SK-N-SH treated with all-trans-retinoic acid at 6 μM for 48 hours (cell line): ENCODE measurements around the gene TMEM190.

Source experiments
- BACH2 ChIP-seq: fragments of 250-450 bp; sonication (Bioruptor Pico); IDR thresholded peaks from 2 replicates; pipeline ENCODE4 v1.9.0; 2021; ENCODE audit warnings: mild to moderate bottlenecking, borderline replicate concordance
- GLIS3 ChIP-seq: fragments of 250-450 bp; sonication (Bioruptor Pico); IDR thresholded peaks from 2 replicates; pipeline ENCODE4 v1.5.0; 2020; ENCODE audit warnings: mild to moderate bottlenecking, moderate library complexity
- RARB ChIP-seq: fragments of 250-450 bp; sonication (Bioruptor Pico); IDR thresholded peaks from 2 replicates; pipeline ENCODE4 v1.8.0; 2021; ENCODE audit warnings: mild to moderate bottlenecking, moderate library complexity
- ZFP30 ChIP-seq: fragments of 450-650 bp; formaldehyde crosslinking; IDR thresholded peaks from 2 replicates; pipeline ENCODE4 v1.5.0; 2022; ENCODE audit warnings: mild to moderate bottlenecking, moderate library complexity

- TF ChIP-seq GLIS3 (CRISPR knock-in tag) (no peak), BACH2 (no peak), ZFP30 (CRISPR knock-in tag) (no peak), RARB (CRISPR knock-in tag) (no peak)
Observed at GRCh38 chr19:55355213-55355821, 21.3 kb upstream of the TMEM190 start.
